GM21576 (cell line): ENCODE results near the gene MIER1.
A peak's percentile ranks its signal among the peaks of the same experiment; 100 is the strongest.

Experiments used
- ATAC-seq: cut with Tn5 transposase; IDR thresholded peaks from one replicate; pipeline ENCODE4 v1.9.1; 2021; ENCODE audit warnings: mild to moderate bottlenecking, moderate library complexity; ENCODE audit not compliant: unreplicated experiment

MIER1 gene

GRCh38 chr1:66996018-66996682 lies 71.4 kb downstream of the MIER1 start:
- ATAC-seq: peak; percentile 65

GRCh38 chr1:66998972-66999371 lies 74.2 kb downstream of the MIER1 start:
- no peak for ATAC-seq

GRCh38 chr1:66999640-67000400 lies 75.0 kb downstream of the MIER1 start:
- no peak for ATAC-seq

- no peak for ATAC-seq
These were observed 77.1 kb downstream of the MIER1 start for GRCh38 chr1:67001682-67002425.

GRCh38 chr1:67004176-67004575 lies 79.4 kb downstream of the MIER1 start:
- no peak for ATAC-seq

- ATAC-seq: no peak
These were observed 80.3 kb downstream of the MIER1 start for GRCh38 chr1:67005068-67005467.

GRCh38 chr1:67009792-67010191 lies 85.0 kb downstream of the MIER1 start:
- no peak for ATAC-seq

- ATAC-seq: no peak
These were observed 88.8 kb downstream of the MIER1 start for GRCh38 chr1:67013573-67013972.

GRCh38 chr1:67018574-67018973 lies 93.8 kb downstream of the MIER1 start:
- ATAC-seq: no peak

- no peak for ATAC-seq
These were observed 94.3 kb downstream of the MIER1 start for GRCh38 chr1:67019121-67019520.

- no peak for ATAC-seq
These were observed 94.9 kb downstream of the MIER1 start for GRCh38 chr1:67019600-67020136.

- ATAC-seq: no peak
These were observed 95.5 kb downstream of the MIER1 start for GRCh38 chr1:67020304-67020703.

GRCh38 chr1:67020765-67021164 lies 96.0 kb downstream of the MIER1 start:
- no peak for ATAC-seq

GRCh38 chr1:67029472-67029871 lies 104.7 kb downstream of the MIER1 start:
- no peak for ATAC-seq

- no peak for ATAC-seq
These were observed 106.5 kb downstream of the MIER1 start for GRCh38 chr1:67031121-67031858.

- no peak for ATAC-seq
These were observed 107.1 kb downstream of the MIER1 start for GRCh38 chr1:67031859-67032247.
